ENCODE measurements around the gene TEDDM1.

The TEDDM1 gene

DNA sequence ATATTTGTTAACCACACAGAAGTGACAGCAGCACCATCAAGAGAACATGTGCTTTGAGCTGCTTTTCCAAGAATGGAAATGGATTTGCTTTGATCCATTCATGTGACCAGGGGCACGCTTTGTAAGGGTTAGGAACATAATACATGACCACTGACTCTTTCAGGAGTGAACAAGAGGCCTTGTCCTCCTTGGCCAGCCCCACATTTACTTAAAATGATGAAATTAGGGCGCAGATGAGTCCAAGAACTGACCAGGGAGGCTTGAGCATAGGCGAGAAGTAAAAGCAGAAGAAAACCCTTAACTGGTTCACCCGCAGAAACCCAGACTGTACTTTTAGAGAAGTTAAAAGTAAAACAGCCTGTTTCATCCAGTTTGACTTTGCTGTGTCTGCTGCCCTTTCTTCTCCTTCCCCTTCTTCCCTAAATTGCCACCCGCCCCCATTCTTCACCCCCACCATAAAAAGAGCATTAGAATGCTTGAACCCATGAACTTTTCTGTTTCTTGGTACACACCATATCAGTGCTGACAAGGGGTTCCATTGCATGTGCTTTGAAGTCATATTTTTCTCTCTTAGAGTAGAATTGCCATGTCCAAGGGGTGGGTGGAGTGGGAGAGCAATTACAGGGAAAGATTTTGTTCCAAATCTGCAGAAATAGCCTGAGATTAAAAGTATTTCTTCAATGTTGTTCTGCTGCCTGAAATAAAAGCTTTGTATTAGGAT is 6.3 kb downstream of the TEDDM1 start:
- Histone ChIP-seq H3K27me3 (no peaks in the 10 kb centered on the region), H3K27ac (no peak overlapping the region), H3K4me3 (no peak overlapping the region), H3K9me3 (no peaks in the 10 kb centered on the region), H3K4me1 (peaks cover 0 to 26% (median 17%) of the 10 kb centered on the region in 4 donors), H3K36me3 (peaks cover 0 to 19% (median 19%) of the 10 kb centered on the region in 3 donors)
- TF ChIP-seq, protein P1, sequence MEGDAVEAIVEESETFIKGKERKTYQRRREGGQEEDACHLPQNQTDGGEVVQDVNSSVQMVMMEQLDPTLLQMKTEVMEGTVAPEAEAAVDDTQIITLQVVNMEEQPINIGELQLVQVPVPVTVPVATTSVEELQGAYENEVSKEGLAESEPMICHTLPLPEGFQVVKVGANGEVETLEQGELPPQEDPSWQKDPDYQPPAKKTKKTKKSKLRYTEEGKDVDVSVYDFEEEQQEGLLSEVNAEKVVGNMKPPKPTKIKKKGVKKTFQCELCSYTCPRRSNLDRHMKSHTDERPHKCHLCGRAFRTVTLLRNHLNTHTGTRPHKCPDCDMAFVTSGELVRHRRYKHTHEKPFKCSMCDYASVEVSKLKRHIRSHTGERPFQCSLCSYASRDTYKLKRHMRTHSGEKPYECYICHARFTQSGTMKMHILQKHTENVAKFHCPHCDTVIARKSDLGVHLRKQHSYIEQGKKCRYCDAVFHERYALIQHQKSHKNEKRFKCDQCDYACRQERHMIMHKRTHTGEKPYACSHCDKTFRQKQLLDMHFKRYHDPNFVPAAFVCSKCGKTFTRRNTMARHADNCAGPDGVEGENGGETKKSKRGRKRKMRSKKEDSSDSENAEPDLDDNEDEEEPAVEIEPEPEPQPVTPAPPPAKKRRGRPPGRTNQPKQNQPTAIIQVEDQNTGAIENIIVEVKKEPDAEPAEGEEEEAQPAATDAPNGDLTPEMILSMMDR (IDR thresholded peaks at IDR 0.05): no peak
- intact Hi-C loops (cut with DNase I; ENCODE audit: low total_unique reads): loop anchor here (5.0 to 10.0 kb wide), 2 partner anchors 208 to 369 kb away; partner anchors contain the start of gene RGS16
- DNase-seq: peak in 1 of 2 donors; percentile 38

DNA sequence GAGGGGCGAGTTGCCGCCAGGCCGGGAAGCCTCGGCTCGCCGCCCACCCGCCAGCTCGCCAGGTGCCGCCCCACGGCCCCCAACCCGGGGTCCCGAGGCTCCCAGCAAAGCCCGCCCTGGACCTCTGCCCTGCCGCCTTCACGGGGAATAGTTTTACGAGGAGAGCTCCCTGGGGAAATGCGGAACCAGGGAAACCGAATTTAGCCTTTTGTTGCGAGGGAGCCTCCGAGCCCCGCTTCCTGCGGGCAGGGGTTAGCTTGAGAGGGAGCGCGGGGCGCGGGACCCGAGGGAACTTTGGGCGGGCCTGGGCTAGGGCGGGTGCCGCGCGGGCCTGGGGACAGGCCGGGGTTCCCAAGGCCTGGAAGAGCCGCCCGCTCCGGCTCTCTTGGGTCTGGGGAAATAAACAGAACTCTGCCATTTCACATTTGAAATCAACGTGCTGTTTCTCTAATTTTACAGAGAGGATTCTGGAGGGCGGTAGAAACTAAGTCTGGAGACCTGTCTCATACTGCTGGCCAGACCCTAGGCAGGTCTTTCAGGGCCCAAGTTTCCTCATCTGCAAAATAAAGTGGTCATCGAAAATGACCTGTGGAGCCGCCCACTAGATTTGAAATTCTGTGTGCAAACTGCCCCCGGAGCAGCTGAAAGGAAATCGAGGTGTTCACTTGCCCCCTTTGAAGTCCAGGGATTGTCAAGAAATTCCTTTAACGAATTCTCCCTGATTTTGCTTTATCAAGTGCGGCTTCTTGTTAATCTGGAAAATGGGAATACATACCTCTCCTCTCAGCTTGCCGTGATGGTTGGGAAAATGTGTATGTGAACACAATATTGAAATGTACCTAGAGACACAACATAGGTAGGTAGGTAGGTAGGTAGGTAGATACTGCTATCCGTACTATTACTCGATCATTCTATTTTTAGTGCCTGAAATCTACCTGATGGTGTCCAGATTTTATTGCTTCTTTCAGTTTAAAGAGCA is 8.1 kb downstream of the TEDDM1 start:
- Histone ChIP-seq H3K4me1 (peaks cover 0 to 40% (median 23%) of the 10 kb centered on the region in 4 donors), H3K27me3 (no peaks in the 10 kb centered on the region), H3K36me3 (peaks cover 13 to 36% (median 35%) of the 10 kb centered on the region in 3 donors), H3K9me3 (no peaks in the 10 kb centered on the region), H3K27ac (peak overlapping the region; percentile 96 to 97), H3K4me3 (peak overlapping the region; percentile 80 to 85)
- TF ChIP-seq, protein P1 (IDR thresholded peaks at IDR 0.05): no peak
- DNase-seq: peak; percentile 68 to 85
- intact Hi-C loops (cut with DNase I; ENCODE audit: low total_unique reads): loop anchor here (2.0 to 10.0 kb wide), 3 partner anchors 210 to 368 kb away; partner anchors contain the start of gene RGS16

DNA sequence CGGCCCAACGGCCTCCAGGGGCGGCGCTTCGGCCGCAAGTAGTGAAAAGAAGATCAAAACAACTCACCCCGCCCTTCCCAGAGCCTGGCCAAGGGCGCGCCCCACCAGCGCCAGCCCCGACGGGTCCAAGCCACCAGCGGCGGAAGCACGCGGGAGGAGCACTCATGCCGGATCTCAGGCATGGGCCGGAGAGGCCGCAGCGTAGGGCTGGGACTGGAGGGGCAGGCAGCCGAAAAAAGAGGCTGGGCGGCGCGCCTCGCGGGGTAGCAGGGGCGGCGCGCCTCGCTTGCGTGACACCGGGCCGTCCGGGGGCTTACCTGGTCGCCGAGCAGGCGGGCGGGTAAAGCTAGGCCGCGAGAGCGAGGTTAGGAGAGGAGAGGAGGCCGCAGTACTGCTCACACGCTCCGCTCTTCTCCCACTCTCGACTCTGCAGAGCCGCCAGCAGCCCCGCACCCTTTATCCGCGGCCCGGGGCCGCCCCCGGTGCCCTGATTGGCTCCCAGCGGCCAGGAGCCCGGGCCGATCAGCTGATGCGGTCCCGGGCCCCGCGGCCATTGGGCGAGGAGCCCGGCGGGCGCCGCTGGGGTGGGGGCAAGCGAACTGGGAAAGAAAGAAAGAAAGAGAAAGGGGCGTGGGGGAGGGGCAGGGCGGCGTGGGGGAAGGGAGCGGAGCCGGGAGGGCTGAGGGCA is 9.0 kb downstream of the TEDDM1 start, which contains the start of gene GLUL:
Gene GLUL, minus strand, starts transcription at position 429 of the 688 bp plus-strand sequence. CDS start 3,053 bp downstream, outside the sequence.
- Histone ChIP-seq H3K27ac (peak within 1 kb of the TSS; percentile 96 to 97), H3K36me3 (peaks cover 22 to 44% (median 43%) of the 10 kb centered on the region in 3 donors), H3K9me3 (no peaks in the 10 kb centered on the region), H3K27me3 (no peaks in the 10 kb centered on the region), H3K4me3 (peak within 1 kb of the TSS; percentile 80 to 85), H3K4me1 (peaks cover 0 to 41% (median 20%) of the 10 kb centered on the region in 4 donors)
- TF ChIP-seq, protein P1 (IDR thresholded peaks at IDR 0.05): no peak
- intact Hi-C loops (cut with DNase I; ENCODE audit: low total_unique reads): loop anchor here (2.0 to 10.0 kb wide), 3 partner anchors 211 to 367 kb away; partner anchors contain the start of gene RGS16
- peak; percentile 96 to 98 for DNase-seq

DNA sequence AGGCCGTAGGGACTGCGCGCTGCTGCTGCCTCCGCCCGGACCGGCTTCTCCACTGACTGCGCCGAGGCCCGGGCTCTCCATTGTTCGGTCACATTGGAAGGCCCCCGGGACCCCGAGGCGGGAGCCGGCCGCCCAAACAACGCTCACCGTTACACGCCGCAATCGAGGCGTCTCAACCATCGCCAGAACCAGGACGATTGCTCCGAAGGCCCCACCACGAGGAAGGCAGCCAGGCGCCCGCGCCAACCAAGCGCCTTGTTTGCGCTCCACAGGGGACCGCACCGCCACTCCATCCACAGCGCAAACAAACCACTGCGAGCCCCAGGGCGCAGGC is 9.5 kb downstream of the TEDDM1 start:
- Histone ChIP-seq H3K36me3 (peaks cover 27 to 50% (median 48%) of the 10 kb centered on the region in 3 donors), H3K27me3 (no peaks in the 10 kb centered on the region), H3K4me3 (peak overlapping the region; percentile 80 to 85), H3K27ac (peak overlapping the region; percentile 96 to 97), H3K4me1 (peaks cover 0 to 42% (median 20%) of the 10 kb centered on the region in 4 donors), H3K9me3 (no peaks in the 10 kb centered on the region)
- DNase-seq: no peak
- TF ChIP-seq, protein P1 (IDR thresholded peaks at IDR 0.05): peak; percentile 30 to 36
- intact Hi-C loops (cut with DNase I; ENCODE audit: low total_unique reads): loop anchor here (5.0 to 10.0 kb wide), 2 partner anchors 211 to 366 kb away; partner anchors contain the start of gene RGS16
